IMR-90 (cell line): ENCODE data around the gene PLA2G4E. TPM values are rescaled to one million over a fixed set of nuclear protein-coding genes. Genes with fewer than 3 reads are reported as not detected.

Source experiments
- ATAC-seq: fragments of 200-7000 bp; cut with Tn5 transposase; 2 replicates; pipeline ENCODE4 v1.9.1; 2020; ENCODE audit warnings: low read depth, mild to moderate bottlenecking, moderate library complexity
- BruUV-seq: library from RNA; stranded (reverse); fragments of 400-500 nt; replicated peaks from 2 replicates; lab custom pipeline; 2021; lab: Mats Ljungman, UMichigan
- CTCF ChIA-PET: fragments of 300-600 bp; formaldehyde crosslinking; extraction: SDS; loops from one replicate; lab custom pipeline; 2021; ENCODE audit warnings: antibody characterized with exemption; lab: Yijun Ruan, JAX
- POLR2A ChIA-PET: fragments of 300-600 bp; sonication (Branson Sonifier 250); formaldehyde crosslinking; loops from one replicate; lab custom pipeline; 2022; ENCODE audit warnings: antibody characterized with exemption; ENCODE audit not compliant: unreplicated experiment; lab: Charles Lee
- DNase-seq: peaks from one replicate; pipeline ENCODE4 v3.0.0; 2013
- H2AFZ ChIP-seq: replicated peaks from 2 replicates; pipeline ENCODE3; 2013; ENCODE audit warnings: low read length, mild to moderate bottlenecking; ENCODE audit not compliant: poor library complexity
- H2AK5ac ChIP-seq: 2 replicates; pipeline ENCODE4 v1.6.1; 2013; ENCODE audit warnings: low read depth, low read length, inconsistent platforms
- H2AK9ac ChIP-seq: replicated peaks from 2 replicates; pipeline ENCODE3; 2013; ENCODE audit warnings: mild to moderate bottlenecking, low read depth, low read length, moderate library complexity; ENCODE audit not compliant: poor library complexity
- H2BK120ac ChIP-seq: 2 replicates; pipeline ENCODE4 v1.6.1; 2013; ENCODE audit warnings: low read depth, low read length, inconsistent platforms
- H2BK15ac ChIP-seq: 3 replicates; pipeline ENCODE4 v1.6.1; 2013; ENCODE audit warnings: low read depth, low read length, inconsistent platforms
- H2BK20ac ChIP-seq: 2 replicates; pipeline ENCODE4 v1.6.1; 2013; ENCODE audit warnings: low read depth, mild to moderate bottlenecking, inconsistent platforms, low read length, moderate library complexity
- H2BK5ac ChIP-seq: 2 replicates; pipeline ENCODE4 v1.6.1; 2013; ENCODE audit warnings: mild to moderate bottlenecking, low read depth, low read length, inconsistent platforms; ENCODE audit not compliant: poor library complexity, severe bottlenecking
- H3K14ac ChIP-seq: replicated peaks from 2 replicates; pipeline ENCODE4 v1.6.1; 2013; ENCODE audit warnings: low read depth, low read length, inconsistent platforms
- H3K18ac ChIP-seq: 2 replicates; pipeline ENCODE4 v1.6.1; 2013; ENCODE audit warnings: low read depth, low read length, control low read depth
- H3K23ac ChIP-seq: 2 replicates; pipeline ENCODE4 v1.6.1; 2013; ENCODE audit warnings: low read depth, low read length, inconsistent platforms
- H3K27ac ChIP-seq: 2 replicates; pipeline ENCODE4 v1.5.1; 2013; ENCODE audit warnings: mild to moderate bottlenecking, control low read depth, low read length; ENCODE audit not compliant: insufficient read depth
- H3K27me3 ChIP-seq: 2 replicates; pipeline ENCODE4 v1.6.1; 2013; ENCODE audit warnings: low read length; ENCODE audit not compliant: control insufficient read depth, insufficient read depth
- H3K36me3 ChIP-seq: 2 replicates; pipeline ENCODE4 v1.6.1; 2013; ENCODE audit warnings: low read length, mixed read lengths; ENCODE audit not compliant: control insufficient read depth, insufficient read depth
- H3K4ac ChIP-seq: 2 replicates; pipeline ENCODE4 v1.6.1; 2013; ENCODE audit warnings: low read depth, low read length, inconsistent platforms
- H3K4me1 ChIP-seq: 2 replicates; pipeline ENCODE4 v1.6.1; 2013; ENCODE audit warnings: low read length, mixed read lengths; ENCODE audit not compliant: control insufficient read depth, insufficient read depth
- H3K4me2 ChIP-seq: 2 replicates; pipeline ENCODE4 v1.6.1; 2013; ENCODE audit warnings: low read depth, mild to moderate bottlenecking, control low read depth, low read length, moderate library complexity
- H3K4me3 ChIP-seq: 2 replicates; pipeline ENCODE4 v1.5.1; 2013; ENCODE audit warnings: low read depth, mild to moderate bottlenecking, control low read depth, low read length, moderate library complexity; ENCODE audit not compliant: insufficient read depth
- H3K56ac ChIP-seq: 2 replicates; pipeline ENCODE4 v1.6.1; 2013; ENCODE audit warnings: low read length, inconsistent platforms; ENCODE audit not compliant: insufficient read depth; ENCODE audit errors: extremely low read depth
- H3K79me1 ChIP-seq, 2 experiments: 2 replicates each; pipeline ENCODE4 v1.6.1; 2013; ENCODE audit warnings: low read length in 2 of 2, inconsistent platforms in 1 of 2, low read depth in 1 of 2
- H3K9ac ChIP-seq: 2 replicates; pipeline ENCODE4 v1.6.1; 2013; ENCODE audit warnings: low read depth, low read length, control low read depth
- H3K9me1 ChIP-seq: 2 replicates; pipeline ENCODE4 v1.6.1; 2013; ENCODE audit warnings: low read length, inconsistent platforms; ENCODE audit not compliant: insufficient read depth
- H3K9me3 ChIP-seq: 2 replicates; pipeline ENCODE4 v1.6.1; 2013; ENCODE audit warnings: low read length; ENCODE audit not compliant: control insufficient read depth, insufficient read depth
- H4K20me1 ChIP-seq: 2 replicates; pipeline ENCODE4 v1.6.1; 2013; ENCODE audit warnings: low read length, inconsistent platforms; ENCODE audit not compliant: insufficient read depth
- H4K5ac ChIP-seq: 2 replicates; pipeline ENCODE4 v1.6.1; 2013; ENCODE audit warnings: mild to moderate bottlenecking, low read depth, low read length, control low read depth
- H4K8ac ChIP-seq, 2 experiments: 2 replicates each; pipeline ENCODE4 v1.6.1; 2013; ENCODE audit warnings: low read depth in 2 of 2, low read length in 2 of 2, control low read depth in 1 of 2, inconsistent platforms in 1 of 2
- H4K91ac ChIP-seq: 2 replicates; pipeline ENCODE4 v1.6.1; 2013; ENCODE audit warnings: low read depth, low read length, inconsistent platforms; ENCODE audit not compliant: insufficient read depth
- FOS ChIP-seq: fragments of 150-350 bp; IDR thresholded peaks from 2 replicates; pipeline ENCODE4 v1.6.1; 2016; ENCODE audit warnings: low read depth, low read length
- RFX5 ChIP-seq: IDR thresholded peaks from 2 replicates; pipeline ENCODE4 v1.8.0; 2012; ENCODE audit warnings: low read depth, mild to moderate bottlenecking, low read length, moderate library complexity
- WGBS, 2 experiments: methylation state at CpG; one replicate each; pipeline versions ENCODE4 v1.1.5 to v1.1.7; 2013; ENCODE audit warnings: missing lambda C conversion rate in 2 of 2; ENCODE audit not compliant: insufficient read length in 1 of 2; ENCODE audit errors: extremely low coverage in 2 of 2; 5-methylcytosine and 5-hydroxymethylcytosine counted together
- dilution Hi-C: fragments of 300-500 bp; cut with HindIII; formaldehyde crosslinking; loops from one replicate; pipeline ENCODE4 v1.14.3; 2018; ENCODE audit warnings: low sequenced_read_pairs; ENCODE audit not compliant: unreplicated experiment
- in situ Hi-C: fragments of 300-500 bp; cut with MboI; formaldehyde crosslinking; loops from 3 replicates; pipeline ENCODE4 v1.14.3; 2019; ENCODE audit warnings: low sequenced_read_pairs, inconsistent platforms, mixed read lengths
- intact Hi-C: fragments of 100-400 bp; cut with micrococcal nuclease; formaldehyde crosslinking; loops from 2 replicates; pipeline ENCODE4 v1.10.0; 2022
- polyA plus RNA-seq, 3 experiments: library from polyadenylated mRNA; depleted of rRNA; stranded (reverse); fragments of >200 nt; gene quantifications; 2 replicates each; pipeline ENCODE4 v1.2.3, GENCODE V29; 2012; ENCODE audit warnings: low replicate concordance in 1 of 3
- total RNA-seq: library from RNA; depleted of rRNA; stranded (reverse); fragments of >200 nt; gene quantifications from 2 replicates; pipeline ENCODE4 v1.2.3, GENCODE V29; 2012

The PLA2G4E gene
- total and polyA plus RNA-seq, 2 of the 4 experiments (the other 2 are of a cell fraction) = not detected

- Histone ChIP-seq H3K56ac (no peak overlapping the region), H3K36me3 (no peaks in the 10 kb centered on the region), H3K4me2 (no peak overlapping the region), H2AK5ac (no peak overlapping the region), H4K8ac (no peak overlapping the region), H3K27me3 (peaks cover 37% of the 10 kb centered on the region), H3K9me3 (no peaks in the 10 kb centered on the region), H3K4me1 (no peaks in the 10 kb centered on the region), H4K5ac (no peak overlapping the region), H3K27ac (no peak overlapping the region), H2BK20ac (no peak overlapping the region), H3K18ac (no peak overlapping the region), H3K9ac (no peak overlapping the region), H3K4ac (no peak overlapping the region), H2BK120ac (no peak overlapping the region), H3K9me1 (no peaks in the 10 kb centered on the region), H3K14ac (no peak overlapping the region), H2AFZ (no peak overlapping the region), H4K91ac (no peak overlapping the region), H3K4me3 (no peak overlapping the region), H2AK9ac (no peak overlapping the region), H4K20me1 (no peaks in the 10 kb centered on the region), H2BK15ac (no peak overlapping the region), H2BK5ac (no peak overlapping the region), H3K79me1 (no peaks in the 10 kb centered on the region), H3K23ac (no peak overlapping the region)
- 87% methylated on average over 6 of the region's 7 CpGs; no CpG with 5 or more reads in 1 of the 2 experiments for WGBS, 2 experiments
- in situ Hi-C loops (no loop called here), dilution Hi-C loops (no loop called here), intact Hi-C loops (no loop called here)
- DNase-seq (no peak), ATAC-seq (no peak)
- POLR2A ChIA-PET = interaction anchor here (0.5 kb wide), 1 partner anchor 534 kb away, joined by 8 read pairs; no protein-coding TSS in a partner anchor
- CTCF ChIA-PET = interaction anchor here (1.7 kb wide), 1 partner anchor 92 kb away, joined by 5 read pairs; no protein-coding TSS in a partner anchor
- BruUV-seq = no TSS peak
- no peak for TF ChIP-seq RFX5
- no peak for TF ChIP-seq FOS
Measured at GRCh38 chr15:41992803-41993190, 28.0 kb downstream of the PLA2G4E start.
